Activated effector memory CD4-positive, alpha-beta T cell treated with anti-CD3 and anti-CD28 coated beads, Interleukin-2, amount 50 U/mL, for 16 hours (primary cell): ENCODE data around the gene PTPRQ.
"Not testable (repeated sequence)": the region's sequence is repeated elsewhere in the genome, so short reads cannot be mapped to it uniquely, and the experiment has no call there.

Experiments
- DNase-seq: peaks from one replicate; pipeline ENCODE4 v3.0.0-alpha.2; 2020

The PTPRQ gene

GRCh38 chr12:80472236-80472635, 28.2 kb downstream of the PTPRQ start:
- DNase-seq: no peak

DNA sequence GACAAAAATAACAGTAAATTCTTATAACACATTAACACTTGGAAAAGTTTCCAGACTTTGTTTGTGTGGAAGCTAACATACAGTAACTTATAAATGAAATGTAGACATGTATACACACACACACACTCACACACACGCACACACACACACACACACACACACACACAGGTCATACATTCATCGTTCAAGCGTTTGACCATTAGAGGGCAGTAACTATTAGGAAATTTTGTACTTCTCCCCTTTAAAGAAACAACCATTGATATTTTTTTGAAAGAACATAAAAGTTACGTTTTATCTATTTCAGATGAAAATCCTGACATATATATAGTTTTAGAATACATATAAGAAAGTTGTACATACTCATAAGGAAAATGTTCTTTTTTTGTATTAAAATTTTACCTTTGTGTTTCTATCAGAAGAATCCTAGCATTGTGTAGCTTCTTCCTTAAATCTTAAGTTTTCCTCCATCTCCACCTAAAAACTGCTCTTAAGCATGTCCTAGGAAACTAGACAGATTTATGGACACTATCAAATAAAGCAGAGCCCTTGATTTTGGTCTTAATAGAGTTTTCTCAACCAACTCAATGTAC, 29.0 kb downstream of the PTPRQ start:
- DNase-seq: no peak

DNA sequence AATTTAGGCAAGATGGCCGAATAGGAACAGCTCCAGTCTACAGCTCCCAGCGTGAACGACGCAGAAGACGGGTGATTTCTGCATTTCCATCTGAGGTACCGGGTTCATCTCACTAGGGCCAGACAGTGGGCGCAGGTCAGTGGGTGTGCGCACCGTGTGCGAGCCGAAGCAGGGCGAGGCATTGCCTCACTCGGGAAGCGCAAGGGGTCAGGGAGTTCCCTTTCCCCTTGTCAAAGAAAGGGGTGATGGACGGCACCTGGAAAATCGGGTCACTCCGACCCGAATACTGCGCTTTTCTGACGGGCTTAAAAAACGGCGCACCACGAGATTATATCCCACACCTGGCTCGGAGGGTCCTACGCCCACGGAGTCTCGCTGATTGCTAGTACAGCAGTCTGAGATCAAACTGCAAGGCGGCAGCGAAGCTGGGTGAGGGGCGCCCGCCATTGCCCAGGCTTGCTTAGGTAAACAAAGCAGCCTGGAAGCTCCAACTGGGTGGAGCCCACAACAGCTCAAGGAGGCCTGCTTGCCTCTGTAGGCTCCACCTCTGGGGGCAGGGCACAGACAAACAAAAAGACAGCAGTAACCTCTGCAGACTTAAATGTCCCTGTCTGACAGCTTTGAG, 33.6 kb downstream of the PTPRQ start:
- DNase-seq: not testable (repeated sequence)

DNA sequence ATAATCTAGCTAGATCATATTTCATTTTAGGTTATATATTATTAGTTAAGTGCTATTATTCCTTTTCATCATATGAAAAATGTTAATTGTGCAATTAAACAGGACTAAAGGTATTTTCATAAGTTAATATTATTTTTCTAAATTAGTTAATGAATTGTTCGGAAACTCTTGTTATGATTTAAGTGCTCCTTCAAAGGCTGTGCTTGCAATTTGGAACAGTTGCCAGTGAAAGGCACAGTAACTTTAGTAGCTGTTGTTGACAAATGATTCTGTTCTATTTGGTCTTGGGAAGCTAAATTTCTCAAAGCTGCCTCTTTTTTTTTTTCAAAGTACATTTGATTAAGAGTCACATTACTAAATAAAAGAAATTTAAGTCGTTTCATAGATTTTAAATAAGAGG, 40.7 kb downstream of the PTPRQ start:
- DNase-seq: no peak

- DNase-seq: no peak
Measured at GRCh38 chr12:80485222-80485987, 41.4 kb downstream of the PTPRQ start.

- no peak for DNase-seq
Measured at GRCh38 chr12:80490329-80490728, 46.3 kb downstream of the PTPRQ start.

- no peak for DNase-seq
Measured at GRCh38 chr12:80491166-80491565, 47.1 kb downstream of the PTPRQ start.

DNA sequence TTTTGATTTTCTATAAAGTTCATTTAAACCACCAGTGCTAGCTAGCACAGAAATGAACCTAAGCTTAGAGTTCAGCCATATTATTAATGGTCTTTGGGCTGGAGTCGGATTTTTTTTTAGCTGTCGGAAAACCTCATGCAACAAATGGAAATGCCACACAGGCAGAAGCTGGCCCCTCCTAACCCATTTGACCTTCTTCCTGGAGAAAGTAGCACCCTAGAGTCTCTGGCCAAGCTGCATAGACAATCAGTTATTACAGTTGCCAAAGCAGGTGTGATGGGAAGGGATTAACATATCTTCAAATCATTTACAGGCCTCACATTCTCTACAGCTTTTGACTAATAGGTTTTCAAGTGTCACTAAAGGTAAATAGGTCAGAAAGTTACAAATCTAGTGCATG, 49.4 kb downstream of the PTPRQ start:
- no peak for DNase-seq

GRCh38 chr12:80494836-80495235, 50.8 kb downstream of the PTPRQ start:
- no peak for DNase-seq

DNA sequence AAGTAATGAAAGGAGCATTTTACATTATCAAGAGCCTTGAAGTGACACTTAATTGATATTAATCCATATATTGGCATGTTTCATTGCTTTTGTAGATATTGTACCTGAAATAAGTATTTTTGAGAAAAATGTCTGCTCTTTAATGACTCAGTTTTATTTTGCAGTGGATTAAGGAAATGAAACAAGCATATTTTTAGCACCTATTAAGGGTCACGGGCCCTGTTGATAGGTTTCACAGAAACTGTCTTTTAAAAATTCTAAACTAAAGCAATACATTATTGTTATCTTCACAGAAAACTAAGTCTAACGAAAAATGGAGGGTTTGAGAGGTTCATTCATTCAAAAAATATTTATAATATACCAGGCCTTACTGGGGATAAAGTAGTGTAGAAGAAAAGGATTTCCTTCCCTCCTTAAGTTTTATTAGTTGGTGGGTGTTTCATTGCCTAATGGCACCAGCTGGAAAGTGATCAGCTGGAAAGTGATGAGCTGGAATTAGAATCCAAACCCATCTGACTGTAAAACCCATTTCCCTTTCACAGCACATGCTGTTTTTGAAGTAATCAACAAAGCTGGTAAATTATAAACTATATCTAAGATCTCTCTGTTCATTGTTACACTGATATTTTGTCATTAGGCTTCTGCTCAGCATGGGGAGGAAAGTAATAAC, 54.2 kb downstream of the PTPRQ start:
- no peak for DNase-seq

- no peak for DNase-seq
Measured at GRCh38 chr12:80504389-80505163, 60.5 kb downstream of the PTPRQ start.

DNA sequence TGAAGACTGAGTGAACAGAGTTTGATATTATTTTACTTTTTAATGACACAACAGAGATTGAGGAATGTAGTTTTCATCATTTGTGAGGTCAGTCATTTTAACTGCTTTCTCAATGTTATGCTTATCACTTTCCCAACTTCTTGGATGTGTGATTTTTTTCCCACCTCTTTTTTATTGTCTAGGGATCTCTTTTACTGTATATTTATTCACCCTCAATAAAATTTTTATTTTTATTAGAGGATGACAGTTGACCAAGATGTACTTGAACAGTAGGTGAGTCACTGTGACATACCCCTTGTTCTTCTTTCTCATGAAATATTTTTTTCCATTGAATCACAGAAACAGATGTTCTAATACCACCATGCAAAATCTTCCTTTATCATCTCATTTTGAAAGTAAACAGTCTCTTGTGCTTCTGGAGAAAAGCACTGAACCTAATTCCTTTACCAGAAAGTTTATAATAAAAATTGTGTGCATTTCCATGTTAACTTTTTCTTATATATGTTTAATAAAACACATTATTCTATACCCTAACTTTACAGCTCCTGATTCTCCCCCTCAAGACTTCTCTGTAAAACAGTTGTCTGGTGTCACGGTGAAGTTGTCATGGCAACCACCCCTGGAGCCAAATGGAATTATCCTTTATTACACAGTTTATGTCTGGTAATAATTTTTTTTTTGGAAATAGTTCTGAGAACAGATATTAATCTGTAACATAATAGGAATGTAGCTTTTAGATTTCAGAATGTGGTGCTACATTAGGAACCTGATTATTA, 65.9 kb downstream of the PTPRQ start:
- DNase-seq: no peak

DNA sequence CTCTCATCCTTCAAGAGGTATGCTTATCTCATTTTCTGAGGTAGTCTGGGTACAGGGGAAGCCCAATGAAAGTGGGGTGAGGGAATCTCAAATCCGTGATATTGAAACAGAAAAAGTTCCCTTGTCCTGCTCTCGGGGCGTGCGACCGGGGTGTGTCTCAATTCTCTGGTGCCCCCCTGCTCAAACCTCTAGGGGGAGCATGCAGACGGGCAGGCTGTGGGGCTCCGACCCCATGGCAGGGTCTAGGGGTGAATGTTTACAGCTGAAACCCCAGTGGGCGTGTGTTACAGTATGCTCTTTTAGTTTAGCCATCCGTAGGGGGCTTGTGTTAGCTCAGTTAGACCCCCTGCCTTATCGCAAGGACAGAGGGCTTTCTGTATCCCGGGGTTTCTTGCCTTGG, 68.7 kb downstream of the PTPRQ start:
- no peak for DNase-seq

DNA sequence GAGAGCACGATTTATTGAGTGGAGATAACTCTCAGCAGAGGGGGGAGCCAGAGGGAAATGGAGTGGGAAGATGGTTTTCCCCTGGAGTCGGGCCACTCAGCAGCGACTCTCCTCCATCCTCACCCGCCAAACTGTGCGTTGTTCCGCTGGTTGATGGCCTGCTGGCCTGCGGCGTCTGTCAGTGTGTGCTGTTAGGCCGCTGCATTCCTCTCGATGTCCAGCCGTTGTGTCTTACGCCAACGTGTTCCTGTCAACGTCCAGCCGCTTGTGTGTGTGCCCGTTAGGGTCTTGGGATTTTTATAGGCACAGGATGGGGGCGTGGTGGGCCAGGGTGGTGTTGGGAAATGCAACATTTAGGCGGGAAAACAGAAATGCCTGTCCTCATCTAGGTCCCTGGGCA, 69.2 kb downstream of the PTPRQ start:
- no peak for DNase-seq

GRCh38 chr12:80517655-80518054, 73.6 kb downstream of the PTPRQ start:
- DNase-seq: no peak

DNA sequence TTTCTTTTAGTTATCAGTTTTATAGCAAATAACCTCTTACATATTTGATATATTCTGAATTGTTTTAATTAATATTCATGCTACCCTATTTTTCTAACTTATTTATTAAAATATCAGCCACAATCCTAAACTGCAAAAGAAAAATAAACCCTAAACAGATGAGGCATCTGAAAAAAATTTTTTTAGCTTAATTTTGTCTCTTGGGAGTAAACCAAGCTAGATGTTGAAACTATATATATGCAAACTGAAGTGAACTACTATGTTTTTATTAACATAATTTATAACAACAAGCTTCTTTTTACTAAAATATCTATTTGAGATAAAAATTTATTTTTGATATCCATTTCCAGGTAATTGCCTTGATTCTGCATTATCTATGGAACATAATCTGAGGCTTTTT, 87.6 kb downstream of the PTPRQ start:
- DNase-seq: no peak

GRCh38 chr12:80539029-80539428, 95.0 kb downstream of the PTPRQ start:
- no peak for DNase-seq

DNA sequence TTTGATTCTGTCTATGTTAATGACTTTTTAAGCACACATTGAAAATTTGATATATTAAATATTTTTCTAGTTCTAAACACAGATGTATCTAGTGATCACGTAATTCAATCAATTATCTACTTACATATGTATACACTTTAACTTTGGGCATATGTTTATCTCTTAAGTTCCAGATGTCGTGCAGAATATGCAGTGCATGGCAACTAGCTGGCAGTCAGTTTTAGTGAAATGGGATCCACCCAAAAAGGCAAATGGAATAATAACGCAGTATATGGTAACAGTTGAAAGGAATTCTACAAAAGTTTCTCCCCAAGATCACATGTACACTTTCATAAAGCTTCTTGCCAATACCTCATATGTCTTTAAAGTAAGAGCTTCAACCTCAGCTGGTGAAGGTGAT, 105.3 kb downstream of the PTPRQ start:
- no peak for DNase-seq

DNA sequence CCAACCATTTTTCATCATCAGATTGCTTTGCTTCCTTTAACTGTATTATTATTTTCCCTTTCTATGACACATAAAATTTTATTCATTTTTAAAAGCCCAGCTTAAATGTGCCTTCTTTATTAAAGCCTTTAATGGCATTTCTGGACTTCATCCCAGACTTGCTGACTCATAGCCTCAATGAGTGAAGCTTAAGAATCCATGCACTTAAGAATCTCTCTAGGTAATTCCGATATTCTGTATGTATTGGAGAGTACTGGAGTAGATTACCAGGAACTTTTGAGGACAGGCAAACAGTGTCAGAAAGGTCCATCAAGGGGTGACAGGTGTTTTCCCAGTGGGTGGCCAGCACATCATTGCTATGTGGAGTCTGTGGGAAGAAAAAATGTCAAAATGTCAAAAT, 107.9 kb downstream of the PTPRQ start:
- DNase-seq: no peak

DNA sequence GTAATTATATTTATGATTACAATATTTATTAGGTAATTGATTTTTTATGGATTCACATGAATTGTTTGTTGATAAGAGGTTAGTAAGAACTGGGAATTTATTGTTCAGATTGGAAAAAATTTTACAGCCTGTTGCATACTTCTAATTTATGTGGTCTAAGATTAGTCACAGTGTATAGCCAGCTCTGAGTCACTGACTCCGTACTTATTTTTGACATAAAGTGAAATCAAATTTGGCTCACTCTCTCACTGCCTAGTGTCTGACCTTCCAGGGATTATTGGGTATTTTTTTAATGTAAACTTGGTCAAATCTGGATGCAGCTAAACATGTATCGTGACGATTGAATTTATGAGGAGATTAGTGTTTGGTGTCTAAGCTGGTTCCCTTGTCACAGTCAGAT, 109.3 kb downstream of the PTPRQ start:
- no peak for DNase-seq

DNA sequence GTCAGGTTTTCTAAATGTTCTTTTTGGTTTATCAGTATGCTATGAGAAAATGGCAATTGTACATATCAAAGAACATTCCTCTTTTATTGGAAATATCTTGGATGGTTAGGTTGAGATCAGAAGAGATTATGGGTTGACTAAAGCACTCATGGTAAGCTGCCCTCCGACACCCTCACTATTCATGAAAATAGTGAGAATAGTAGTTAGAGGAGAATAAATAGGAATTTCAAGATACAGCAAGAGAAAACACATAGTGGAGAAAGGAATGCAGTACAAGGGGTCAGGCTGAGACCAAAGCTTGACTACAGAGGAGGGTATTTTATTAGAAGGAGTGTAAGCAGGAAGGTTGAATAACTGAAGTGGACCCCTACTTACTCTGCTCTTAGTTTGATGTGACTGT, 112.5 kb downstream of the PTPRQ start:
- no peak for DNase-seq

DNA sequence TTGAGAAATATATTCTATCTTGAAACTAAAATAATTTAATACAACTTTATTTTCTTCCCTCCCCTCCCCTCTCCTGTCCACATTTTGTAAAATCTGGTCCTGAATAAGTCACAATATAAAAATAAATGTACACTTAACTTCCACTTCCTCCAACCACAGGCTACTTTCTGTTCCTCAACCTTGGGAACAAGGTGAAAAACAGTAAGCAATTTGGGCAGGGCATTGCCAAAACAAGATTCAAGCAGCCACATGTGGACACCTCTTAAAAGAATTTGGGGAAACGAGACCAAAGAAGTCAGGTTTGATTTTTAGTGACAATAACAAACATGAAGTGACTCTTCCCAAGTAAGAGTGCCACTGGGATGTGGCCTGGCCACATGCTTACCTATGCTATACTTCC, 115.7 kb downstream of the PTPRQ start:
- no peak for DNase-seq
